GM10248 (cell line): Measurements from ENCODE around the gene CTNNBL1.

ENCODE experiments used
- CTCF ChIA-PET: fragments of 300-600 bp; sonication (Branson Sonifier 250); formaldehyde crosslinking; extraction: SDS; loops from one replicate; lab custom pipeline; 2021; ENCODE audit warnings: antibody characterized with exemption; lab: Yijun Ruan, JAX
- POLR2A ChIA-PET: fragments of 350-650 bp; sonication (Branson Sonifier 250); formaldehyde crosslinking; extraction: SDS; loops from one replicate; lab custom pipeline; 2020; ENCODE audit warnings: antibody characterized with exemption; lab: Yijun Ruan, JAX
- DNase-seq: peaks from one replicate; pipeline ENCODE4 v3.0.0; 2012; ENCODE audit errors: extremely low spot score
- TF ChIP-seq, protein P1 (sequence below): IDR thresholded peaks from 2 replicates; pipeline ENCODE4 v1.5.1; 2012; ENCODE audit warnings: mild to moderate bottlenecking, low read depth; ENCODE audit errors: extremely low read depth, missing control alignments, control extremely low read depth

CTNNBL1 gene

DNA sequence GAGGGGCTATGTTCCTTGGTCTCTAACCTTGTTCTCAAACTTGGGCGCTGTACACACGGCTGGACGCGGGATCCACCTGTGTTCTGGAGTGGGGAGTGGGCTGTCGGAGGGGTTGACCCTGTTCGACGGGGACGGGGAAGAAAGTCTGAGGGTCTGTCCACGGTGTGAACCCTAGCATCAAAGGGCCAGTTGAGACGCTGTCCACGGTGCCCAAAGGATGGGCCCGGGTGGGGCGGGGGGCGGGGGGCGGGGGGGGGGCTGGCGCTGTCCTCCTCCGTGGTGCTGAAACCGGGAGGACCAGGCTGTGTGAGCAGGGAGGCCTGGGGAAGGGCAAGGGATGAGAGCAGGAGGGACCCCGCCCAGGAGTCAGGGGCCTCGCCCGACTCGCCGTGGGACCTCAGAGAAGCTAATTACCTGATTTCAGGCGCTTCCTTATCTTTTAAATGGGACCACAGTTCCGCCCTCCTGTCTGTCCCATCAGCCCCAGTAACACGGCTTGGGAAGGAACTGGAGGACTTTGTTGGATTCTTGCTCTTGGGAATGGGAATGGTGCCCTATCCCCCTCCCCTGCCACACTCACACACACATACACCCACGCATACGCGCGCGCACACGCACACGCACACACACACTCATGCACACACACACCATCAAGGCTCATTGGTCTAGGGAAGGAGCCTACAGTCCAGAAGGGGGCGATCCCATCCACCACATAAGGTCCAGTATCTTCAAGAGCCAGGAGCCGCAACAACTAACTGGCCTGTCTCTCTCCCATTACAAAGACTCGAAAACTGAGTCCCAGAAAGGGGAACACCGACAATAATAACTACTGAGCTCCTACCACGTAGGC is 208.0 kb downstream of the CTNNBL1 start:
- POLR2A ChIA-PET: no interaction called here
- DNase-seq: peak; percentile 83
- CTCF ChIA-PET: interaction anchor here (0.7 to 2.1 kb wide), 12 partner anchors 8 to 319 kb away, joined by 3 to 12 read pairs (median 4); no protein-coding TSS in a partner anchor
- TF ChIP-seq, protein P1, sequence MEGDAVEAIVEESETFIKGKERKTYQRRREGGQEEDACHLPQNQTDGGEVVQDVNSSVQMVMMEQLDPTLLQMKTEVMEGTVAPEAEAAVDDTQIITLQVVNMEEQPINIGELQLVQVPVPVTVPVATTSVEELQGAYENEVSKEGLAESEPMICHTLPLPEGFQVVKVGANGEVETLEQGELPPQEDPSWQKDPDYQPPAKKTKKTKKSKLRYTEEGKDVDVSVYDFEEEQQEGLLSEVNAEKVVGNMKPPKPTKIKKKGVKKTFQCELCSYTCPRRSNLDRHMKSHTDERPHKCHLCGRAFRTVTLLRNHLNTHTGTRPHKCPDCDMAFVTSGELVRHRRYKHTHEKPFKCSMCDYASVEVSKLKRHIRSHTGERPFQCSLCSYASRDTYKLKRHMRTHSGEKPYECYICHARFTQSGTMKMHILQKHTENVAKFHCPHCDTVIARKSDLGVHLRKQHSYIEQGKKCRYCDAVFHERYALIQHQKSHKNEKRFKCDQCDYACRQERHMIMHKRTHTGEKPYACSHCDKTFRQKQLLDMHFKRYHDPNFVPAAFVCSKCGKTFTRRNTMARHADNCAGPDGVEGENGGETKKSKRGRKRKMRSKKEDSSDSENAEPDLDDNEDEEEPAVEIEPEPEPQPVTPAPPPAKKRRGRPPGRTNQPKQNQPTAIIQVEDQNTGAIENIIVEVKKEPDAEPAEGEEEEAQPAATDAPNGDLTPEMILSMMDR: peak; percentile 41

DNA sequence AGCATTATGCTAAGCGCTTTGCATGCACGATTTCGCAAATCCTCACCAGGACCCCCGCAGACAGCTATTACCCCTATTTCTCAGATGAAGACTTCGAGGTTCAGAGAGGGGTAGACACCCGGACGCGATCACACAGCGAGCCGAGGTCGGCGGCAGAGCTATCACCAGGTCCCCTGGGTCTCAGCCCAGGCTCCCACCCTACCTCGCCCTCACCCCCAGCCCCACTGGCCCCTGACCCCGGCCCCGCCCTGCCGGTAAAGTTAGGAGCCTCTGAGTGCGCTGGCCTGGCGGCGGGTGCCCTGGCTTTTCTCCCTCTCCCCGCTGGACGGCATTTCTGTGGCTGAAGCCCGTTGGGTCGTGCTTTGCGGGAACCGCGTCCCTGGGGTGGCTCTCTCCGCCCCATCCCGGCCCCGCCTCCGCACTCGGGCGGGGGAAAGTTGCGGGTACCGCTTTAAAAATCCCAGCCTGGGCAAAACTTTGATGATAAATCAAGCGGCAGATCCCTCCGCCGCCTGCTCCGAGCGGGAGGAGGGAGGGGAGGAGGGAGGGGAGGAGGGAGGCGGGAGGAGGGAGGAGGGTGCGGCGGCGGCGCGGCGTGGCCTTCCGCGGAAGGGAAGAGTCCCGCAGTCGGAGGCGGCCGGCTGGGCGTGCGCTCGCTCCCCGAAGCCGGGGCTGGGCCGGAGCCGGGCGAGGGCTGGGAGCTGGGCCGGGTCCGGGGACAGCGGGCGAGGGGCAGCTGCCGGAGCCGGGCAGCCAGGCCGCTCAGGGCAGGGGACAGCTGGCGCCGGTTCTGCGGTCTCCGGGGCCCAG is 208.9 kb downstream of the CTNNBL1 start, which contains the start of gene VSTM2L:
Gene VSTM2L (plus strand): TSS at position 624 of the 810 bp plus-strand sequence. CDS start 224 bp downstream, outside the sequence.
- TF ChIP-seq, protein P1: no peak
- ChIA-PET CTCF (interaction anchor here (0.7 to 2.1 kb wide), 12 partner anchors 8 to 319 kb away, joined by 3 to 12 read pairs (median 4); no protein-coding TSS in a partner anchor), POLR2A (no interaction called here)
- peak; percentile 45 for DNase-seq

GRCh38 chr20:37903317-37904007 is 209.6 kb downstream of the CTNNBL1 start:
- DNase-seq: peak; percentile 36
- CTCF ChIA-PET: interaction anchor here (1.0 to 2.1 kb wide), 2 partner anchors 84 to 318 kb away, joined by 3 to 12 read pairs; no protein-coding TSS in a partner anchor
- TF ChIP-seq, protein P1: peak; percentile 20
- POLR2A ChIA-PET: no interaction called here

GRCh38 chr20:37904008-37904642 is 210.3 kb downstream of the CTNNBL1 start:
- ChIA-PET CTCF (no interaction called here), POLR2A (no interaction called here)

DNA sequence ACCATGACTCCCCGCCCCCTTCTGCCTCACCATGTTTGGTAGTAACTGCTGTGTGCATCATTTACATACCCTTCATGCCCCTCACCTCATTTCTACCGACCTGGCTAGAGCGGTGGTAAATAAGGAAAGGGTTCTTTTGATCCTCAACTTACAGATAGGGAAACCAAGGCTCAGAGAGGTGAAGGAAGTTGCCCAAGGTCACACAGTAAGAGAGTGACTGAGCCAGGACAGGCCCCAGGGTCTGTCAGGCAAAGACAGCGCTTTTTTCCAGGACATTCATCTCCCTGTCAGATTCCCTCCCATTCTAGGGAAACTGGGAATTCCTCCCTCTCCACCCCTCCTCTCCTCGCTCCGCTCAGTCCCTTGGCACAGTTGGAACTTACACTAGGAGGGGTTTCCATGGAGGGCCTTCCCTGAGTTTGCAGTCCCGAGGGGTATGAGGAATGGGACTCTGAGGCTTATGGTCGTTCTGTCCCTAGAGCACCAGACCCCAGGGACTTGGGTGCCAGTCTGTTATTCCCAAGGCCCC is 211.1 kb downstream of the CTNNBL1 start:
- ChIA-PET CTCF (interaction anchor here (1.4 kb wide), 1 partner anchor 322 kb away, joined by 3 read pairs; no protein-coding TSS in a partner anchor), POLR2A (no interaction called here)
- DNase-seq: no peak
- TF ChIP-seq, protein P1: no peak

More at GRCh38 chr20:37904008-37904642, 210.3 kb downstream of the CTNNBL1 start:
- DNase-seq: no peak
- TF ChIP-seq, protein P1: no peak
